Stimulated activated CD8-positive, alpha-beta memory T cell treated with anti-CD3 and anti-CD28 coated beads, Interleukin-2, amount 100 ng/mL, for 48 hours (primary cell): ENCODE measurements around the gene SPATA19.
"Not testable (repeated sequence)": the region's sequence is repeated elsewhere in the genome, so short reads cannot be mapped to it uniquely, and the experiment has no call there.

Source experiments
- DNase-seq, 2 donors: peaks; one replicate each; pipeline ENCODE4 v3.0.0-alpha.2; 2020; ENCODE audit warnings: low read depth in 2 of 2

SPATA19 gene

GRCh38 chr11:133845413-133845812 lies at the start of gene SPATA19:
TSS of gene SPATA19 (minus strand) at chr11:133845513. CDS start at chr11:133845446, 67 bp downstream.
- DNase-seq: no peak

GRCh38 chr11:133895061-133895479 lies 49.8 kb upstream of the SPATA19 start:
- DNase-seq: no peak

DNA sequence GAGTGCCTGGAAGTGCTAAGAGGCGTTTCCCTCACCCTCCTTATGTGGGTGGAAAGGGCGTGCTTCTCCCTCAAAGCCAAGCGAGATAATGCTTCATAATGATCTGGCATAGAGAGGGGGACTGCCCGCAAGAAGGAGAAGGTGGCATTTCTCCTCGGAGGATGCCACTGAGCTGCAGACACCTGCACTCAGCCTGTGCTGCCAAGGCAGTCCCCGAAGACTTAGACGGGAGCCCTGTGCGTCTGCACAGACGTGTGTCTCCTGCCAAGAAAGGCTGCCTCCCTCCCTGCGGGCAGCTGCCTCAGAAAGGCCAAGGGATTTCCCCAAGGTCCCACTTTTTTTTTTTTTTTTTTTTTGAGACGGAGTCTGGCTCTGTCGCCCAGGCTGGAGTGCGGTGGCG lies 48.1 kb upstream of the SPATA19 start:
- DNase-seq: no peak

- DNase-seq: no peak
Observed at GRCh38 chr11:133892584-133893380, 47.5 kb upstream of the SPATA19 start.

GRCh38 chr11:133892126-133892525 lies 46.8 kb upstream of the SPATA19 start:
- no peak for DNase-seq

DNA sequence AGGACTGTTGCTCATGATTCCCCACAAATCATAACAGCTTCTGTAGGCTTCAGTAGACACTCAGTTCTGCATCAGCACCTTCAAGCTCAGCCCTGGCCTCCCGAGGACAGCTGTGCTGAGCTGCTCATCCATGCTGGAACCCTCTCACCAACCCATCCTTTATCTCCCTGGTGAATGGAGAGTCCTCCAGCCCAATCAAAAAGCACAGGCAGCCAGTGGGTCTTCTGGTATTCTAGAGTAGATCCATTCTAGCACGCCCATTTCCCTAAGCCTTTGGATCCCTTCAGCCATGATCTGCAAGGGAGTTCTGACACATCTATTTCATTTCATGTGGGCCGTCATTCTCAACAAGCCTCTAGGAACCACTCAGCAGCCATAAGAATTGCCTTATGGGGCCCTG lies 44.6 kb upstream of the SPATA19 start:
- no peak for DNase-seq

- no peak for DNase-seq
Observed at GRCh38 chr11:133889188-133889587, 43.9 kb upstream of the SPATA19 start.

- no peak for DNase-seq
Observed at GRCh38 chr11:133887692-133888332, 42.5 kb upstream of the SPATA19 start.

DNA sequence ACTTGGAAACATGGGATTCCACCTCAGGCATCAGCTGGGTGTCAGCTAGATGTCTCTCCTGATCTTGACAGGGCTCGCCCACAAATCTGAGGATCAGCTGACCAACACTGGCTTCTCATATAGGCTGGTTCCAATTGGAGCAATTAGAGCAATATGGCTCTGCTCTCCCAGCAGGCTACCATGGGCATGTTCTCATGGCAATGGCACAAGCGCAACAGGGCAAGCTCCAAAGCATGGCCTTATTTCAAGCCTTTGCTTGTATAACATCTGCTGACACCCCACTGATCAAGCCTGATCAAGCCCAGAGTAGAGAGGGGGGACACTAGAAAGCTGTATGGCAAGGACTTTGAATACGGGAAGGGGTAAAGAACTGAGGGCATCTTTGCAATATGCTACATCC lies 40.7 kb upstream of the SPATA19 start:
- DNase-seq: no peak

GRCh38 chr11:133872160-133872559 lies 26.8 kb upstream of the SPATA19 start:
- no peak for DNase-seq

- no peak for DNase-seq
Observed at GRCh38 chr11:133867456-133867855, 22.1 kb upstream of the SPATA19 start.

GRCh38 chr11:133865466-133865865 lies 20.2 kb upstream of the SPATA19 start:
- DNase-seq: no peak

DNA sequence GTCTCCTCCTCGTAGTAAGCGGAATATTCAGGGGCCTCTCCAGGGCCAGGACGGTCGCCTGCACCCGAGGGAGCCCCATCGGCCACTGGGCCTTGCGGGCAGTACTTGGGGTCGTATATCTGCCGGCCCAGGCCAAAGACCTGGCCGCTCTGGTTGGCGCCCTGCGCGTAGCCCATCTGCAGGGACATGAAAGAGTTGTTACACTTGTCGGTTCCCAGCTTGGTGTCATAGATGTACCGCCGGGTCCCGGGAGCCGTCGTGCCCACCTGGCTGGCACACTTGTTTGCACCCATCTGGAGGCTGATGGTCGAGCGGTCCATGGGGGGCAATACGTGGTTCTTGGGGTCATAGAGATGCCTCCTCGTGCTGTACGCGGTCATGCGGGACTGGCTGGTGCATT lies 19.4 kb upstream of the SPATA19 start:
- no peak for DNase-seq

- DNase-seq: no peak
Observed at GRCh38 chr11:133860151-133860550, 14.8 kb upstream of the SPATA19 start.

- not testable (repeated sequence) for DNase-seq
Observed at GRCh38 chr11:133854330-133854960, 9.1 kb upstream of the SPATA19 start.

- no peak for DNase-seq
Observed at GRCh38 chr11:133844217-133844616, 1.1 kb downstream of the SPATA19 start.

DNA sequence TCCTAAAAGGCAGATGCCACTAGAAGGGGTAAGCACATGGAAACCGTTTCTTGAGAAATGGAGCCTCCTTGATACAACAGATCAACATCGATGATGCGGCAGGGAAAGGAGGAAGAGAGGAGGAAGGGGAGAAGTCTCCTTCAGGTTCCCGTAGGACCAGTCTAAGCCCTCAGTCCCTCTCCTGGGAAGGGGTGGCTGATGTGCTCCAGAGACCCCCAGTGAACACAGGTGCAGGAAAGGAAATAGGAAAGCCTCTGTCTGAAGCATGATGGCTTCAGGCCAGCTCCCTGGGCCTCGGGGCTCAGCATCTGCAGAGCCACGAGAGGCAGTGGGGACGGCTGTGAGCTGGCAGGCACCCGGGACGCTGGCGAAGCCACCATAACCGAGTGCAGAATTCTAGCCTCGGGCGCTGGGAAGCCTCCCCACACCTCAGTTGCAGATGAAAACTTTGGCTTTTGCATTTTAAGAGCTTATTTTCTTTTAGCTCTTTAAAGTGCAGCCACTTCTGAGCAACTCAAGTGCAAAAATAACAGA lies 1.8 kb downstream of the SPATA19 start:
- no peak for DNase-seq

DNA sequence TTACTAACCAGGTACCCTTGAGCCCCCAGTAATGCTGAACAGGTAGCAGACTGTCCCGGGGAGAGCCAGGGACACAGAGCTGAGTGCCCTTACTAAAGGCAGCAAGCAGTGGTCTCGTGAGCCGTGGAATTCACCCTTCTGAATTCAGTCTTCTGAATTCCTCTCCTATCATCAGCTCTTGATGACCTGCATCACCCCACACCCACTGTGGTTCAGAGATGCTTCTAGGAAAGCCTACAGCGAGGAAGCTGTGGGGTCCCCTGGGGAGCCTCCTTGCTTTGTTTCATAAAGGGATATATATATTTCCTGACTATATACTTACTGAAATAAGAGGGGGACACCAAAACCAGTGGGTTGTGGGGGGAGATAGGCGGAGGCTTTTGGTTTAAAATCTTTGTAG lies 2.6 kb downstream of the SPATA19 start:
- no peak for DNase-seq

DNA sequence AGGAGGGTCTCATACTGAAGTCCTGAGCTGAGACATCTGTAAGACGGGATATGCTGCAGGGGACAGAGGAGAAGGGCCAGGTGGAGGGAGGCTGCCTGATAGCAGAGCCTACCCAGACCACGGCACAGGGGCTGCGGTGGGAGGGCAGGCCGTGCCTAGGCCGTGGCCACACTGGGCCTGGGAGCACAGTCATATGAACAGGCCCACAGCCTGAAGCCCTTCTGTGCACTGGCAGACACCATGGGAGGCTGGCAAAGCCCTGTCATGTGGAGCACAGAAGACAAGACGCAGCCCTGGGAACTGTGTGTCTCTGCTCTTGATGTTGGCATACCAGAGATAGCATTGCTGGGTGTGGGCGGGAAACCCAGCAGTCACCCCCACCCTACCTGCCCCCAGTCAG lies 3.3 kb downstream of the SPATA19 start:
- DNase-seq: no peak

GRCh38 chr11:133841279-133842043 lies 3.9 kb downstream of the SPATA19 start:
- no peak for DNase-seq

DNA sequence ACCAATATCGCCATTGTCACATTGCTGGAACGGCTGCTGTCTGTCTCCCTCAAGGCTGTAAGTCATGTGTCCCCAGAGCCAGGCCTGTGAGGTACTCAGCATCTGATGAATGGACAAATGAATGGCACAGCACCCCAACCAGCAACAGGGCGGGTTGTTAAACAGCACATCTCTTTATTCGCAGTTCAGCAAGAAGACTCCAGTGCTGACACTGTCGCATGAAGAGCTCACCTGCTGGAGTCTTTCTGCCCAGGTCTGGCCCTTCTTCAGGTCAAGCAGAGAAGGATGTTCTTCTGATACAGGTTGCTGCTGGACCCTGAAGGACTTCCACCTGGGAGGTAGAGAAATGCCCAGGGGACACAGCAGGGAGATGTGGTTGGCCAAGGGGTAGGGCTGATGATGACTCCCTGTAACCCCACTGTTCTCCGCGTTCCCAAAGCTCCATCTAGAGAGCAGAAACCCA lies 4.8 kb downstream of the SPATA19 start:
- DNase-seq: no peak
